COLO668 (cell line): ENCODE measurements around the gene MAST3.

ENCODE experiments used
- DNase-seq: peaks from one replicate; lab custom pipeline; 2025; ENCODE audit not compliant: unreplicated experiment; lab: John Stamatoyannopoulos, UW

The MAST3 gene

GRCh38 chr19:18176367-18177310 is 79.1 kb downstream of the MAST3 start:
- no peak for DNase-seq

DNA sequence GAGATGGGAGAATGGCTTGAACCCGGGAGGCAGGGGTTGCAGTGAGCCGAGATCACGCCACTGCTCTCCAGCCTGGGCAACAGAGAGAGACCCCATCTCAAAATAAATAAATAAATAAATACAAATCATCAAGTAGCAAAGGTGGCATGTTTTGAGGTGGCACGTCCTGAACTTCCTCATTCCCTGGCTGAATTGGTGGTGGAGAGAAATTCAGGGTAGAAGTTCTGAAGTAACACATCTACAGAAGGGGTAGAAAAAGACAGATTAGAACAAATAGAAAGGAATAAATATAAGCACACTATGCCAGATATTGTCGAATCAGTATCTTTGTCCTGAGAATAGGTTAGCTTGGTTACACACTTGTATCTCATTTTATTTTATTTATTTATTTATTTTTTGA is 82.4 kb downstream of the MAST3 start:
- no peak for DNase-seq

DNA sequence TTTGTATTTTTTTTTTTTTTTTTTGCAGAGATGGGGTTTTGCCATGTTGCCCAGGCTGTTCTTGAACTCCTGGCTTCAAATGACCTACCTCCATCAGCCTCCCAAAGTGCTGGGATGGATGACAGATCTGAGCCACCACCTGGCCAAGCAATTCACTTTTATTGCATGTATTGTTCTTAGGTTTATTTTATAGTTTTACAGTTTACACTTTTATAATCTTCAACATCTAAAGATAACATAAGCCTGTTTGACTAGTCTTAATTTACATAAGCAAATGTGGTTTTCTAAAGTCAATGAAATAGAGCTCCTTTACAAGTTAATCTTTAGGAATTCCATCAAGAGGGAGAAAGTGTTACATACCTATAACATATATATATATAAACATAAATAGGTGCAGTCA is 86.0 kb downstream of the MAST3 start:
- DNase-seq: no peak

DNA sequence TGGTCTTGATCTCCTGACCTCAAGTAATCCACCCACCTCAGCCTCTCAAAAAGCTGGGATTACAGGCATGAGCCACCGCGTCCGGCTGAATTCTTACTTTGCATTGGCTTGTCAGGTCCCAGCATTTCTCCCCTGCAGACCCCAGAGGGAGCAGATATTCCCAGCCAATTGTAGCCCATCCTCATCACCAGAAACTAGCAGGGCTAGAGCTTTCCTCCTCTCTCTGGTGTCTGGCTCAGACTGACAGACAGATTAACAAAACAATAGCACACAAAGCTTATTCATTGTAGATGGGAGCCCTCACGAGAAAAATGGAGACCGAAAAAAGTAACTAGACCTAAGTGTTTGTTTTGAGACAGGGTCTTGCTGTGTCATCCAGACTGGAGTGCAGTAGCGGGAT is 88.0 kb downstream of the MAST3 start:
- no peak for DNase-seq

- DNase-seq: no peak
Observed at GRCh38 chr19:18190278-18190677, 92.7 kb downstream of the MAST3 start.

DNA sequence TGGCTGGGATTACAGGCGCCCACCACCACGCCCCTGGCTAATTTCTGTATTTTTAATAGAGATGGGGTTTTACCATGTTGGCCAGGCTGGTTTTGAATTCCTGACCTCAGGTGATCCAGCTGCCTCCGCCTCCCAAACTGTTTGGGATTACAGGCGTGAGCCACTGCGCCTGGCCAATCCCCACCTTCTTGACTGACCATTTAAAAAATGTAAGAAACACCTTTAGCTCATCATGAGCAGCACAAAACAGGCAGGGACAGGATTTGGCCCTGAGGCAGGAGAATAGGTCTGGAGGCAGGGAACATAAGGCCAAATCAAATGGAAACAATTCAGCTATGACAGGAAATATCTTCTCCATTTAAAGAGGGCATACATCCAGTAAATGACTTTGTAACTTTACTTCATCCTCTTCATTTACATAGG is 94.1 kb downstream of the MAST3 start:
- no peak for DNase-seq

- DNase-seq: peak; percentile 100
Observed at GRCh38 chr19:18192673-18193387, 95.3 kb downstream of the MAST3 start, which contains the start of gene MPV17L2. Gene MPV17L2 (plus strand): TSS chr19:18193218. CDS start chr19:18193282, 64 bp downstream.

DNA sequence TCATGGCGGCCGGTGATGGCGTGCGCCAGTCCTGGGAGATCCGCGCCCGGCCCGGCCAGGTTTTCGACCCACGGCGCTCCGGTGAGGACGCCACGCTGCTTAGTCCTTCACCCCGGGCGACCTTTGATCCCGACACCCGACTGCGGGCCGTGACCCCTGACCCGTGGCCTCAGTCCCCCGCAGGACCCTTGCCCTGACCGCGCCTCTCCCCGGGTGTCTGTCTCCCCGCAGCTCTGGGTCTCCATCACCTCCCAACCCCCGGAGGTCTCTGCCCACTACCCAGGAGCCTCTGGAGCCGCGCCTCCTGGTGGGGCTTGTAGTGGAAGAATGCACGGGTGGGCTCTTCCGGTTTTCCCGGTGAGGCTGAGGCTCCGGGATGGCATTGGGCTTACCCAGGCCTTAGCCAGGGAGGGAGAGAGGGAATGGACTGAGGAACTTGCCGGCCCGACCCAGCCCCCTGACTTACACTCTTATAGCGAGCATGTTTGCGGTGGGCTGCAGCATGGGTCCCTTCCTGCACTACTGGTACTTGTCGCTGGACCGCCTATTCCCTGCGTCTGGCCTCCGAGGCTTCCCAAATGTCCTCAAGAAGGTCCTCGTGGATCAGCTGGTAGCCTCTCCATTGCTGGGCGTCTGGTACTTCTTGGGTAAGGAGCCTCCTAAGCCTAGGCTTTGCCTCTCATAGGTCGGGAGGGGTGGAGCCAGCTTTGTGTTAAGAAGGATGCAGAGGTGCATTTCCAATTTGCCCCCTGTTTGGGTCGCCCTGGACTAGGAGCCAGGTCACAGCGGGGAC is 96.0 kb downstream of the MAST3 start:
- peak; percentile 36 for DNase-seq

DNA sequence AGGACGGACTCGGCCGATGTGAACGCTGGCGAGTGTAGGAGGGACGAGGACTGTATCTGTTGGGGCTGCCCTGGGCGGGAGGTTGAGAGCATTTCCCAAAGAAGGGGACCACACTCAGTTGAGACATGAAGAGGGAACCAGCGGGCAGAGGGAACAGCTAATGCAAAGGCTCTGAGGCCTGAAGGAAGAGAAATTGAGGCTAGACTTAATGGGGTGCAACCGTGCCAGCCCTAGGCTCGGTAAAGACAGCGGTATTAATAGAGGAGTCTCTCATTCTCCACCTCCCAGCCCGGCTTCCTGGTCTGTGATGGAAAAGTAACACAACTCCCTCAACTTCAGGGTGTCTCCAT is 96.6 kb downstream of the MAST3 start:
- DNase-seq: no peak

DNA sequence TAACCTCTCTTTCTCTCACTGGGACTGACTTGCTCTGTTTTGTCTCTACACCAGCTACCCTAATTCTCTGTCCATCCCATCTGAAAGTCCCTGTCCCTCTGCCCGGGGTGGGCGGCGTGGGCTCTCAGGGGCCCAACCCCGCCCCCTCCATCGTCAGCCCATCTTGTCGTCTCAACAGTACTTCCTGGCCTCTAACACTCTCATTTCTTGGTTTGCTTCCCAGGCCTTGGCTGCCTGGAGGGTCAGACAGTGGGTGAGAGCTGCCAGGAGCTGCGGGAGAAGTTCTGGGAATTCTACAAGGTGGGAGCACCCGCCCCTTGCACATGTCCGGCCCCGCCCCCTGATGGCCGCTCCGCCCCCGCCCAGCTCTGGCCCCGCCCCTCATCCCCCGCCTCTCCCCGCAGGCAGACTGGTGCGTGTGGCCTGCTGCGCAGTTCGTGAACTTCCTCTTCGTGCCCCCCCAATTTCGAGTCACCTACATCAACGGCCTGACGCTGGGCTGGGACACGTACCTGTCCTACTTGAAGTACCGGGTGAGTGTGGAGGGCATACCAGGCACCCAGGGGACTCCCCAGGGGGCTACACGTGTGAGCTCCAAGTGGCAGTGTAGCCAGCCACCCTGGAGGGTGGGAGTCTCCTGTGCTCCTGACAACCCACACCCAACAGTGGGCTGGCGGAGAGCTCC is 97.1 kb downstream of the MAST3 start:
- no peak for DNase-seq

GRCh38 chr19:18196511-18196845 is 98.9 kb downstream of the MAST3 start:
- no peak for DNase-seq

- DNase-seq: no peak
Observed at GRCh38 chr19:18197306-18197705, 99.7 kb downstream of the MAST3 start.

DNA sequence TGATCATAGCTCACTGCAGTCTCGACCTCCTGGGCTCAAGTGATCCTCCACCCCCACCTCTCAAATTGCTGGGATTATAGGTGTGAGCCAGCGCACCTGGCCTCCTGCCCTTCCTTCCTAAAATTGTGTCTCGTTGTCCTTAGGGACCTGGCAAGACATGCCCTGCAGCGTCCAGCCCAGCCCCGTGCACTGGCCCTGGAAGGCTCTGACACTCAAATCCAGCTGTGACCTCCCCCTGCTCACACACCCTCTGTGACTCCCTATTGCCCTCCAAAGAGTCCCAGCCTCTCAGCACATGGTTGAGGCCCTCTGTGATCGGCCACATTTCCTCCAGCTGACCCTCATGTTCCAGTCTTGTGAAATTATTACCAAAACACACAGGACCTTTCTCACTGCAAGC is 100.4 kb downstream of the MAST3 start:
- no peak for DNase-seq

GRCh38 chr19:18198374-18198773 is 100.8 kb downstream of the MAST3 start:
- no peak for DNase-seq
